ENCODE data around the gene FARP1.

The FARP1 gene

GRCh38 chr13:98436233-98436910 lies 293.5 kb downstream of the FARP1 start:
- no peak for DNase-seq

- no peak for DNase-seq
Measured at GRCh38 chr13:98438246-98439125, 295.6 kb downstream of the FARP1 start.

GRCh38 chr13:98439126-98439828 lies 296.4 kb downstream of the FARP1 start:
- no peak for DNase-seq

- no peak for DNase-seq
Measured at GRCh38 chr13:98439896-98440295, 297.0 kb downstream of the FARP1 start.

GRCh38 chr13:98440390-98441055 lies 297.6 kb downstream of the FARP1 start:
- DNase-seq: no peak

- no peak for DNase-seq
Measured at GRCh38 chr13:98441056-98441676, 298.3 kb downstream of the FARP1 start.

GRCh38 chr13:98442391-98443230 lies 299.7 kb downstream of the FARP1 start:
- DNase-seq: no peak

- DNase-seq: no peak
Measured at GRCh38 chr13:98443329-98443728, 300.4 kb downstream of the FARP1 start.

- DNase-seq: no peak
Measured at GRCh38 chr13:98443800-98444325, 301.0 kb downstream of the FARP1 start.

GRCh38 chr13:98444381-98444780 lies 301.5 kb downstream of the FARP1 start:
- DNase-seq: no peak

GRCh38 chr13:98445340-98446233 lies 302.7 kb downstream of the FARP1 start:
- DNase-seq: peak; percentile 22

GRCh38 chr13:98446234-98446621 lies 303.3 kb downstream of the FARP1 start:
- DNase-seq: no peak

GRCh38 chr13:98447130-98447529 lies 304.2 kb downstream of the FARP1 start:
- no peak for DNase-seq

GRCh38 chr13:98447881-98448641 lies 305.2 kb downstream of the FARP1 start:
- peak; percentile 63 for DNase-seq

- no peak for DNase-seq
Measured at GRCh38 chr13:98448642-98448928, 305.7 kb downstream of the FARP1 start.

- DNase-seq: no peak
Measured at GRCh38 chr13:98449273-98449672, 306.4 kb downstream of the FARP1 start.

GRCh38 chr13:98450026-98450425 lies 307.1 kb downstream of the FARP1 start:
- DNase-seq: no peak

- DNase-seq: no peak
Measured at GRCh38 chr13:98450539-98451111, 307.7 kb downstream of the FARP1 start.
